Dendritic cell treated with granulocyte-macrophage colony-stimulating factor and Interleukin-4, amounts not matched to agents 40 ng/mL and 50 ng/mL, for 4 days (primary cell): Measurements from ENCODE around the gene RFWD3.

Experiments
- H3K27ac Mint-ChIP-seq: one replicate; pipeline ENCODE4 v1.8.0; 2022; ENCODE audit warnings: mild to moderate bottlenecking, mixed read lengths
- H3K27me3 Mint-ChIP-seq: one replicate; pipeline ENCODE4 v1.8.0; 2022; ENCODE audit warnings: mild to moderate bottlenecking, mixed read lengths
- H3K36me3 Mint-ChIP-seq: one replicate; pipeline ENCODE4 v1.8.0; 2022; ENCODE audit warnings: low read depth, mixed read lengths
- H3K4me1 Mint-ChIP-seq: one replicate; pipeline ENCODE4 v1.8.0; 2022; ENCODE audit warnings: low read depth, mixed read lengths
- H3K4me3 Mint-ChIP-seq: one replicate; pipeline ENCODE4 v1.8.0; 2022; ENCODE audit warnings: mild to moderate bottlenecking, moderate library complexity, mixed read lengths
- H3K9me3 Mint-ChIP-seq: one replicate; pipeline ENCODE4 v1.8.0; 2022; ENCODE audit warnings: mixed read lengths
- intact Hi-C: fragments of 100-400 bp; cut with micrococcal nuclease; formaldehyde crosslinking; loops from one replicate; pipeline ENCODE4 v1.15.0; 2022

Gene RFWD3, protein sequence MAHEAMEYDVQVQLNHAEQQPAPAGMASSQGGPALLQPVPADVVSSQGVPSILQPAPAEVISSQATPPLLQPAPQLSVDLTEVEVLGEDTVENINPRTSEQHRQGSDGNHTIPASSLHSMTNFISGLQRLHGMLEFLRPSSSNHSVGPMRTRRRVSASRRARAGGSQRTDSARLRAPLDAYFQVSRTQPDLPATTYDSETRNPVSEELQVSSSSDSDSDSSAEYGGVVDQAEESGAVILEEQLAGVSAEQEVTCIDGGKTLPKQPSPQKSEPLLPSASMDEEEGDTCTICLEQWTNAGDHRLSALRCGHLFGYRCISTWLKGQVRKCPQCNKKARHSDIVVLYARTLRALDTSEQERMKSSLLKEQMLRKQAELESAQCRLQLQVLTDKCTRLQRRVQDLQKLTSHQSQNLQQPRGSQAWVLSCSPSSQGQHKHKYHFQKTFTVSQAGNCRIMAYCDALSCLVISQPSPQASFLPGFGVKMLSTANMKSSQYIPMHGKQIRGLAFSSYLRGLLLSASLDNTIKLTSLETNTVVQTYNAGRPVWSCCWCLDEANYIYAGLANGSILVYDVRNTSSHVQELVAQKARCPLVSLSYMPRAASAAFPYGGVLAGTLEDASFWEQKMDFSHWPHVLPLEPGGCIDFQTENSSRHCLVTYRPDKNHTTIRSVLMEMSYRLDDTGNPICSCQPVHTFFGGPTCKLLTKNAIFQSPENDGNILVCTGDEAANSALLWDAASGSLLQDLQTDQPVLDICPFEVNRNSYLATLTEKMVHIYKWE

DNA sequence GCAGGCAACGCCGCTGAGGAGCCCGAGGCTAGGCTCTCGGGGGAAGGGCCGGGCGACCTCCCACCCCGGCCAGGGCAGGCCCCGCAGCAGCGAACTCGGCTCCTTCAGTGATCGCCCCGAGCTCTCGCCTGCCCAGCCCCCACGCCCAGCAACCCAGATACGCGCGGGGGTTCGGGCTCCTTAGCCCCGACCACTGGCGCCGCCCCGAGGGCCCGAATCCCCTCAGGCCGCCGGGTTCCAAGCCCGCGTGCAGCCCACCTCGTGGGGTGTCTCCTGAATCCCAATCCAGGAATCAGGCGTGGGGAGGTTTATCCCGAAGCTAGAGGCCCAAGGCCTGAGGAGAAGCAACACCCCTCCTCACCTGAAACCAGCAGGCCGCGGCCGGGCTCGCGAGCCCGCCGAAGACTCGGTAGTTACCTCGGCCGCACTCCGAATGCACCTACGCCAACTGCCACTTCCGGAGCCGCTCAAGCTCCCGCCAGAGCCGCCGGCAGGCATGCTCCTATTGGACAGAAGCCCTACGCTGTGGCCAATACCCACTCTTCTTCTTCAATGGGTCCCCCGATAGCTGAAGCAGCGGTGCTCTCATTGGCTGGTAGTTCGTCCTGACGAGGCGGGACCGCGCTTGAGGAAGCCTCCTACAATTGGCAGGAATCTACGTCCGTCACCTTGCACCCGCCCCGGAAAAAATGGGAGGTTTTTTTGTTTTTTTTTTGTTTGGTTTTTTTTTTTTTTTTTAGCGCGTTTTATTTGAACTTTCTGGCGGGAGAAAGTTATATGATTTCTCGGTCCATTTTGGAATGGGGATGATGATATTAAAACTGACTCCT is at the start of gene RFWD3:
TSS of gene RFWD3 (minus strand) at position 453 of the 830 bp plus-strand sequence. CDS start 5,428 bp downstream, outside the sequence.
- intact Hi-C loops = loop anchor here (2.0 kb wide), 1 partner anchor 34 kb away; the partner anchor contains the start of gene MLKL

DNA sequence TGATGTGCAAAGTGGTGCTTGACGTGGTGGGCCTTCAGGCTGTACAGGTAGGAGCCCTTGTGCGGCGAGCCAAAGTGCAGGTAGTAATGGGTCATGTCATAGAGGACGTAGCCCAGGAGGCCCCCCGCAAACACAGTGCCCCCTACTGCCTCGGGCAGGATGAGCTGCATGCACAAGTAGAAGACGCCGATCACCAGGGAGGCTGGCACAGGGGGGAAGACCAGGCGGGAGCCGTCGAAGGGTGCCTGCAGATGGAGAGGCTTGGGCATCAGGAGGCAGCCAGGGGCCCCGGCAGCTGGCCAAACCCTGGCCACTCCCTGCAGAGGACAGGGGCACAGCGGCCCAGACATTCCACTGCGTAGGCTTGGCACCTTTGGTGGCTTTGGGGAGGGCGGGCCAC is 49.7 kb upstream of the RFWD3 start:
- Mint-ChIP-seq H3K4me3 (no peak overlapping the region), H3K4me1 (peaks cover 7% of the 10 kb centered on the region), H3K27me3 (peaks cover 5% of the 10 kb centered on the region), H3K27ac (no peak overlapping the region), H3K9me3 (no peaks in the 10 kb centered on the region), H3K36me3 (no peaks in the 10 kb centered on the region)
- intact Hi-C loops = no loop called here

More for the DNA sequence above, at the start of gene RFWD3:
- peak within 1 kb of the TSS; percentile 85 for H3K27ac Mint-ChIP-seq
- H3K9me3 Mint-ChIP-seq = no peaks in the 10 kb centered on the region
- peaks cover 50% of the 10 kb centered on the region for H3K36me3 Mint-ChIP-seq
- H3K4me1 Mint-ChIP-seq = peaks cover 40% of the 10 kb centered on the region
- no peaks in the 10 kb centered on the region for H3K27me3 Mint-ChIP-seq
- peak within 1 kb of the TSS; percentile 88 for H3K4me3 Mint-ChIP-seq

DNA sequence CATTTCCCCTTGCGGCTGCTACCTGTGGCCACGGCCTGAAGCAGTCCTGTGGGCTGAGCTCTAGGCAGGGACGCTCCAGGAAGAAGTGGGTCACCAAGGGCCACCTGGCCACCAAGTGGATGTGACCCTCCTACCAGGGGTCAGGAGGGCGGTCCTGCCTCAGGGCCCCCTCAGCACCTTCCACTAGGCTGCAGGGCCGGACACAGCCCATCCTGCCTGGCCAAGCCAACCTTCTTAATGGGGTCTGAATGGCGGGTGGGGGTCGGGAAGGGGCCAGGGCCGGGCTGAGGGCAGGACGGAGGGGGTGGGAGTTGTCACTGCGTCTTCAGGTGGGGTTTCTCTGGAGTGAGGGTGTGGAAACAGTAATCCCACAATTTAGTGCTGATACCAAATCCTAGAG is 47.2 kb upstream of the RFWD3 start:
- peaks cover 2% of the 10 kb centered on the region for H3K27me3 Mint-ChIP-seq
- H3K4me1 Mint-ChIP-seq = peaks cover 6% of the 10 kb centered on the region
- intact Hi-C loops = no loop called here
- H3K9me3 Mint-ChIP-seq = no peaks in the 10 kb centered on the region
- H3K27ac Mint-ChIP-seq = no peak overlapping the region
- no peak overlapping the region for H3K4me3 Mint-ChIP-seq
- H3K36me3 Mint-ChIP-seq = no peaks in the 10 kb centered on the region

DNA sequence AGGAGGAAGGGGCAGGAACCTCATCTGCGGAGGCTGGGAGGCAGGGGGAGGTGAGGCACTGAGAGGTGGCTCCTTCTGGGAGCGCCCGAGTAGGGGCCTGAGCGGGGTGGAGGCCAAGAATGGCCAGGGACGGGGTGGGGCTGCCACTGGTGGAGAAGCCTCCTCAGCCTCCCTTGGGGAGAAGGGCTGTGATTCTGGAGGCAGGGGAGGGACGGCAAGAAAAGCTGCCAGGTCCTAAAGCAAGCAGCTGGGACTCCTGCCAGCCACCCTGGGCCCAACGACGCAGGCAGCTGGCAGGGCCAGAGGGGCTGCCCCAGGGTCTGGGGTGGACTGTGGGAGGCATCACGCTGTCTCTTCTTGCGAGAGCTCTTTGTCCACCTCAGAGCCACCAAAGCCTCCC is 46.6 kb upstream of the RFWD3 start:
- Mint-ChIP-seq H3K27ac (no peak overlapping the region), H3K4me3 (no peak overlapping the region), H3K36me3 (no peaks in the 10 kb centered on the region), H3K9me3 (no peaks in the 10 kb centered on the region), H3K27me3 (peaks cover 2% of the 10 kb centered on the region), H3K4me1 (peaks cover 12% of the 10 kb centered on the region)
- intact Hi-C loops = no loop called here

DNA sequence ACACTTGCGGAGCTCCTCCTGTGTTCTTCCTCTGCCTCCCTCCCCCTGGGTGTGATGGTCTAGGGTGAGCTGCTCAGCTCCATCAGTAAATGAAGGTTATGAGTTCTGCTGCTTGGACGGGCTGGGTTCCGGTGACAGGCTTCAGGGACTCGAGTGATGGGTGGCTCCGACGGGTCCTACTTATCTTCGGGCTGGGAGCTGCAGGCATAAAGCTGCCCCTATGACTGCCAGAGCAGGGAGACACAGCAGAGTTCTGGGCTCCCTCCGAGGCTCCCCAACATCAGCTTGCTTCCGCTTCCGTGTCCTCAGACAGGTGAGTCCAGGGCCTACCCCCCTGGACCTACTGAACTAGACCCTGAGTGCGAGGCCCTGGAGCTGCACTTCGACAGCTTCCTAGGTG is 45.3 kb upstream of the RFWD3 start:
- H3K27ac Mint-ChIP-seq = no peak overlapping the region
- no peaks in the 10 kb centered on the region for H3K9me3 Mint-ChIP-seq
- H3K27me3 Mint-ChIP-seq = peaks cover under 1% of the 10 kb centered on the region
- no peaks in the 10 kb centered on the region for H3K36me3 Mint-ChIP-seq
- no peak overlapping the region for H3K4me3 Mint-ChIP-seq
- peaks cover 16% of the 10 kb centered on the region for H3K4me1 Mint-ChIP-seq
- intact Hi-C loops = loop anchor here (2.0 kb wide), 1 partner anchor 15 kb away; no protein-coding TSS in a partner anchor

DNA sequence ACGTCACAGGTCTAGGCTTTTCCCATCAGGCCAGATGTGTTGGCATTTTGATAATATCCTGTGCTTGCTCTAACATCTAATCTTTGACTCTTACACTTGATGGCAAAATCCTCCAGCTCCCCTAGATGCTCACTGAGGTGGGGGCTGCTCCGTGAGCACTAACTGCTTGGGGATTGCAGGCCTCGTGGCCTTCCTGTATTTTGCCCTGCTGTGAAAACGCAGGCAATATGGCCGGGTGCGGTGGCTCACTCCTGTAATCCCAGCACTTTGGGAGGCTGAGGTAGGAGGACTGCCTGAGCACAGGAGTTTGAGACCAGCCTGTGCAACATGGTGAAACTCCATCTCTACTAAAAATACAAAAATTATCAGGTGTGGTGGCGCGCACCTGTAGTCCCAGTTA is 43.7 kb upstream of the RFWD3 start:
- no peaks in the 10 kb centered on the region for H3K9me3 Mint-ChIP-seq
- intact Hi-C loops = loop anchor here (2.0 kb wide), 1 partner anchor 16 kb away; no protein-coding TSS in a partner anchor
- no peaks in the 10 kb centered on the region for H3K27me3 Mint-ChIP-seq
- H3K4me1 Mint-ChIP-seq = peaks cover 16% of the 10 kb centered on the region
- no peaks in the 10 kb centered on the region for H3K36me3 Mint-ChIP-seq
- no peak overlapping the region for H3K4me3 Mint-ChIP-seq
- H3K27ac Mint-ChIP-seq = no peak overlapping the region

DNA sequence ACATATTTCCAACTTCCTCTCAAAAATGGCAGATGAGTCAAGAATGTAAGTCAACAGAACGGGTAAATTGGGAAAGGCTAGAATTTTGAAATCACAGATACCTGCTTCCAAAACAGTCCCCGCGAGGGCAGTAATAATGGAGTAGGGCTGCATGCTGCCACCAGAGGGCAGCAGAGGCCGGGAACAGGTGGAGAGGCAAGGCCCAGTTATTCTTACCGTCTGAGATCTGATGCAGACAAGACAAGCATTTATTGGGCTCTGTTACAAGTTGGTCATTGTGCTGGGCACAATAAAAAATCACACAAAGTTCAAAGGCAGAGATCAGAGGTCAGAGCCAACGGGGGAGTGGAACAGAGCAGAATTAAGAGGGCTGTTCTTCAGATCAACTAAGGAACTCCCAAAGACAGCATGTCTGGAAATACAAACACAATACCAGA is 42.8 kb upstream of the RFWD3 start:
- Mint-ChIP-seq H3K4me3 (no peak overlapping the region), H3K27ac (no peak overlapping the region), H3K27me3 (no peaks in the 10 kb centered on the region), H3K4me1 (peaks cover 23% of the 10 kb centered on the region), H3K36me3 (no peaks in the 10 kb centered on the region), H3K9me3 (no peaks in the 10 kb centered on the region)
- intact Hi-C loops = loop anchor here (1.0 kb wide), 1 partner anchor 153 kb away; no protein-coding TSS in a partner anchor

DNA sequence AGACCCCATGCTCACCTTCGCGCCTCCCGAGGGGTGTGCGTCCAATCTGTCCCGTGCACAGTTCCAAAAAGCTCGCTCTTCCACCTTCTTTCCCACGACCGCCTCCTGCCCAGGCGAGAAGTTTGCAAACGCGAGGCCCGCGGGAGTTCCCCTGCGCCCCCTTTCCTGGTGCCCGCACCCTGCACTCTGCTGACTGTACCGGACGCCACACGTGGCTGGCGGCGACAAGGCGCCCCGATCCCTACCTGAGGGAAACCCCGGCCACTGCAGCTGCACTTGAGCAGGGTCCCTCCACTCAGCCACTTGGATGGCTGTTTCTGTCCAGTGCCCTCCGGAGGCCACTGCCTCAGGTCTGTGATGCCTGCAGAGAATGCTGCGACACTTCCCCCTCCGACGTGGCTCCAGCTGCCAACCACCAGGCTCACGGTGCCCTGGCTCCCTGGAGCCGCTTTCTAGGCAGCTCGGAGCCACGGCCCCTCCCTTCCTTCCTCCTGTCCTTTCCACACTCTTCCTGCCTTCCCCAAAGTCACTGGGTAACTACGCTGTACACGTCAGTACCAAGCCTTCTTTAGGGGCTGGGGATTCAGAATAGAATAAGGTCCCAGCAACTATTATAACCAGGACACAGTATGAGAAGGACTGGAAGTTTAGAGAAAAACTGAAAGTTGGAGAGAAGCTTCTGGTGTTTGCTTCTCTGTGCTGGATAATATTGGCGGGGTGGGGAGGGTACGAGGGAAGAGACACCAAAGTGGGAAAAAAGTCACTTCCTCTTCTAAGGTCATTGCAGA is 34.0 kb upstream of the RFWD3 start, which contains the start of gene MLKL:
TSS of gene MLKL (minus strand) at position 425 of the 788 bp plus-strand sequence. CDS start 5,105 bp downstream, outside the sequence.
- H3K27ac Mint-ChIP-seq = peak within 1 kb of the TSS; percentile 94
- no peaks in the 10 kb centered on the region for H3K9me3 Mint-ChIP-seq
- H3K4me1 Mint-ChIP-seq = peaks cover 64% of the 10 kb centered on the region
- peaks cover 26% of the 10 kb centered on the region for H3K36me3 Mint-ChIP-seq
- H3K27me3 Mint-ChIP-seq = no peaks in the 10 kb centered on the region
- peak within 1 kb of the TSS; percentile 81 for H3K4me3 Mint-ChIP-seq
- intact Hi-C loops = loop anchor here (2.0 kb wide), 1 partner anchor 34 kb away; the partner anchor contains the start of gene RFWD3

DNA sequence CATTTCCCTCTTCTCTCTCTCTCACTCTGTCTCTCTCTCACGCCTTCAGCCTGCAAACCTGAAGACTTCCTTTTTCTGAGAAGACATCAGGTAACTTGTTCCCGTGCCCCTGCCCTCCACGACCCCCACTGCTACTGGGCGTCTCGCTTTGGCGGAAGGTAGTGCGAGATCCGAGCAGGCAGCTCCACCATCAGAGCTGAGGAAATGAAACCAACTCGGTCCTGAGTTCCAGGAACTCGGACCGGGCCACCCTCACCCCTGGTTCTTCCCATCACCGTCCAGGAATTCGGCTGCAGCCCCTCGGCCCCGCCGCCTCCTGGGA is 33.4 kb upstream of the RFWD3 start:
- Mint-ChIP-seq H3K4me3 (peak overlapping the region; percentile 81), H3K27me3 (no peaks in the 10 kb centered on the region), H3K36me3 (peaks cover 31% of the 10 kb centered on the region), H3K27ac (peak overlapping the region; percentile 94), H3K9me3 (no peaks in the 10 kb centered on the region), H3K4me1 (peaks cover 64% of the 10 kb centered on the region)
- intact Hi-C loops = loop anchor here (2.0 kb wide), 1 partner anchor 33 kb away; the partner anchor contains the start of gene RFWD3

DNA sequence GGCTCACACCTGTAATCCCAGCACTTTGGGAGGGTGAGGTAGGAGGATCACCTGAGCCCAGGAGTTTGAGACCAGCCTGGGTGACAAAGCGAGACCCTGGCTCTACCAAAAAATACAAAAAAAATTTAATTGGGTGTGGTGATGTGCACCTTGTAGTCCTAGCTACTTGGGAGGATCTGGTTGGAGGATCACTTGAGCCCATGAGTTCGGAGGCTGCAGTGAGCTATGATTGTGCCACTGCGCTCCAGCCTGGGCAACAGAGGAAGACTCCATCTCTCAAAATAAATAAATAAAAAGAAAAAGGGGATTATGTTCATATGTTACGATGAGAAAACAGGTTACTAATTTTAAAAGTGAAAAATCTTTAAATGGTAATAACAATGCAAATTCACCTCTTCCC is 33.0 kb upstream of the RFWD3 start:
- H3K27ac Mint-ChIP-seq = peak overlapping the region; percentile 94
- no peaks in the 10 kb centered on the region for H3K9me3 Mint-ChIP-seq
- H3K4me1 Mint-ChIP-seq = peaks cover 60% of the 10 kb centered on the region
- intact Hi-C loops = loop anchor here (2.0 kb wide), 1 partner anchor 33 kb away; the partner anchor contains the start of gene RFWD3
- H3K27me3 Mint-ChIP-seq = no peaks in the 10 kb centered on the region
- H3K36me3 Mint-ChIP-seq = peaks cover 35% of the 10 kb centered on the region
- H3K4me3 Mint-ChIP-seq = peak overlapping the region; percentile 63

DNA sequence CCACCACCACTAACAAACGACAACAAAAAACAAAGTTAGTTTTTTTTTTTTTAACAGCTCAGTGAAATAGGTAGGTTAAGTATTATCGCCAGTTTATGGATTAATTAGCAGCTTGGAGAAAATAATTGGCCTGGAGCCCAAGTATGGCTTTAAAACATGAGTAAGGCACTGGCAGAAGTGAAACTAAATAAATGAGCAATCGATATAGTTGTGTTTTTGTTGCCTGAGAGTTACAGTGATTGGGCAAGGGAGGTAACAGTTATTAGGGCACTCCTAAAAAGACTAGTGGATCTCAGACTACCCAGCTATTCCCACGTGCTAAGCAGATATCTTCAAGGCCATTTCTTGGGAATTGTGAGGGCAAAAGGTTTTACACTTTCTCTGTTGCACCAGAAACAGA is 31.5 kb upstream of the RFWD3 start:
- no peaks in the 10 kb centered on the region for H3K27me3 Mint-ChIP-seq
- H3K4me1 Mint-ChIP-seq = peaks cover 55% of the 10 kb centered on the region
- peak overlapping the region; percentile 67 for H3K27ac Mint-ChIP-seq
- intact Hi-C loops = no loop called here
- H3K4me3 Mint-ChIP-seq = peak overlapping the region; percentile 67
- H3K36me3 Mint-ChIP-seq = peaks cover 47% of the 10 kb centered on the region
- no peaks in the 10 kb centered on the region for H3K9me3 Mint-ChIP-seq

DNA sequence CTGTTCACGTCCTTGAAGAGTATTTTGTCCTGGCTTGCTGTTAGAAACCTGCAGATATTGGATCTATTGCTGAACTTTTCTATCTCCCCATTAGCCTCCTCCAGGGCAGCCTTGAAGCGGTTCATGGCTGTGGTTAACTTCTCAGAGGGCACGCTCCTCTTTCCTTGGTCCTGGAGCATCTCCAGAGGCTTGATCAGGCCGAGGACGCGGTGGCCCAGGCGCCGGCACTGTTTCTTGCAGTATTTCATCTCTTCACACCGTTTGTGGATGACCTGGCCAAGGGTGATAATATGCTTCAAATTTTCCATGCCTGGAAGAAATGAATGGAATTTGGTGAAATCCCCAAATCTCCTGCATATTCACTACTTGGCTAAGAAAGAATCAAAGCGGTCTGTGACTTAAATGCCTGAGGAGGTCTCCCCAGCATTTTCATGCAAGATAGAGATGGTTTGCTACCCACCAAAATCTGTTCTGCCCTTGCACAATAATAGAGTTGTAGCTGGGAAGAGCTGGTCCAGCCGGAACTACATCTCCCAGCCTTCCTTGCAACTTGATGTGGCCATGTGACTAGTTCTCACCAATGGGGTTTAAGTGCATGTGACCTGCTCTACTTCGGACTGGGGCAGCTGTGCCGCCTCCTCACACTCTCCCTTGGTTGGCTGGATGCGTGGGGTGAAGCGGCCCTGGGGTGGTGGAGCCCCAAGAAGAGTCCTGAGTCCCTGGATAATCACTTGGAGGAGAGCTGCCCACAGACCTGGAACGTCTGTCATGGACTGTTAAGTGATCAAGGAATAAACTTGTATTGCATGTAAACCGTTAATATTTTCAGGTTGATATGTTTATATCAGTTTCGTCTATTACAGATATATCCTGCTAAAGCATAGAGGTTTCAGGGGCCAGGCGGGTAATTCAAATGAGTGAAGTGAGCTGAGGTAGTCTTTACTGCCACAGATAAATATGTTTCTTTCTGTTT is 29.1 kb upstream of the RFWD3 start:
- intact Hi-C loops = no loop called here
- no peaks in the 10 kb centered on the region for H3K27me3 Mint-ChIP-seq
- H3K27ac Mint-ChIP-seq = peak overlapping the region; percentile 84
- H3K9me3 Mint-ChIP-seq = no peaks in the 10 kb centered on the region
- H3K4me1 Mint-ChIP-seq = peaks cover 49% of the 10 kb centered on the region
- peaks cover 68% of the 10 kb centered on the region for H3K36me3 Mint-ChIP-seq
- H3K4me3 Mint-ChIP-seq = peak overlapping the region; percentile 81
